LNCaP clone FGC (cell line): ENCODE measurements around the gene IGSF11.
"Not testable (repeated sequence)": the region's sequence is repeated elsewhere in the genome, so short reads cannot be mapped to it uniquely, and the experiment has no call there.

Source experiments
- DNase-seq: peaks from one replicate; pipeline ENCODE4 v3.0.0-alpha.2; 2011; ENCODE audit warnings: low read depth
- H3K4me3 ChIP-seq: 2 replicates; pipeline ENCODE4 v1.5.1; 2011; ENCODE audit warnings: mild to moderate bottlenecking, low read depth, low read length, control low read depth
- TF ChIP-seq, protein P1 (sequence below): IDR thresholded peaks from 2 replicates; pipeline ENCODE4 v1.5.1; 2012; ENCODE audit warnings: mild to moderate bottlenecking; ENCODE audit not compliant: control insufficient read depth, insufficient read depth; ENCODE audit errors: extremely low read depth

IGSF11 gene, protein sequence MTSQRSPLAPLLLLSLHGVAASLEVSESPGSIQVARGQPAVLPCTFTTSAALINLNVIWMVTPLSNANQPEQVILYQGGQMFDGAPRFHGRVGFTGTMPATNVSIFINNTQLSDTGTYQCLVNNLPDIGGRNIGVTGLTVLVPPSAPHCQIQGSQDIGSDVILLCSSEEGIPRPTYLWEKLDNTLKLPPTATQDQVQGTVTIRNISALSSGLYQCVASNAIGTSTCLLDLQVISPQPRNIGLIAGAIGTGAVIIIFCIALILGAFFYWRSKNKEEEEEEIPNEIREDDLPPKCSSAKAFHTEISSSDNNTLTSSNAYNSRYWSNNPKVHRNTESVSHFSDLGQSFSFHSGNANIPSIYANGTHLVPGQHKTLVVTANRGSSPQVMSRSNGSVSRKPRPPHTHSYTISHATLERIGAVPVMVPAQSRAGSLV

DNA sequence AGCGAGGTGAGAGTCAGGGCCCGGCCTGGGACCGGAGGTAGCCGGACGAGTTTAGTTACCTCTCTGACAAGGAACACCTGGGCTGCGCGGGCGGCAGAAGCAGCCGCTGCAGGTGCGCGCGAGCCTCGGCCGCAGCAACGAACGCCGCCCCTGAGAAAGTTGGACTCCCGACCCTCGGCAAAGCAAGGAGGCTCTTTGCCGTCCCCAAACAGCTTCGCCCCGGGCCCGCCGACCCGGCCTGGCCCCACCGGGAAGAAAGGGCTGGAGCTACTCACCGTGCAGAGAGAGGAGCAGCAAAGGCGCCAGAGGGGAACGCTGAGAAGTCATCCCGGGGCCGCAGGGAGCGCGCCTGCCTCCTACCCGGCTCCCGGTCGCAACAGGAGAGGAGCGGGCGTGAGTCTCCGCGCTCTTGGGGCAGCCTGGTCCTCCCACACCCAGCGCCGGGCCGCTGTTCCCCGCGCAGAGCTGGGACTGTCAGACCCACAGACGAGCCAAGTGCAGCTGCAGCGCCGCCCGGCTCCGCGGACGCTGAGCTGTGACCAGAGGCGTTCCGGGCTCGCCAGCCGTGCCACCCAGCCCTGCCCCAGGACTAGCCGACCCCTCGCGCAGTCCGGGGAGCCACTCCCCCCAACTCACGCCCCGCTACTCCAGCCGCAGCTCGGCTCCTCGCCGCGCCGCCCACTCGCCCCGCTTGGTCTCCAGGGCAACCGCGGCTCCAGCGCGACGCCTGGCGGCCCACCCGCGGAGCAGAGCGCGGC lies at the start of gene IGSF11:
IGSF11 (minus strand) TSS at position 591 of the 758 bp plus-strand sequence; CDS start at position 327, 264 bp downstream.
- no peak for DNase-seq
- peak within 1 kb of the TSS; percentile 51 for H3K4me3 ChIP-seq
- TF ChIP-seq, protein P1, sequence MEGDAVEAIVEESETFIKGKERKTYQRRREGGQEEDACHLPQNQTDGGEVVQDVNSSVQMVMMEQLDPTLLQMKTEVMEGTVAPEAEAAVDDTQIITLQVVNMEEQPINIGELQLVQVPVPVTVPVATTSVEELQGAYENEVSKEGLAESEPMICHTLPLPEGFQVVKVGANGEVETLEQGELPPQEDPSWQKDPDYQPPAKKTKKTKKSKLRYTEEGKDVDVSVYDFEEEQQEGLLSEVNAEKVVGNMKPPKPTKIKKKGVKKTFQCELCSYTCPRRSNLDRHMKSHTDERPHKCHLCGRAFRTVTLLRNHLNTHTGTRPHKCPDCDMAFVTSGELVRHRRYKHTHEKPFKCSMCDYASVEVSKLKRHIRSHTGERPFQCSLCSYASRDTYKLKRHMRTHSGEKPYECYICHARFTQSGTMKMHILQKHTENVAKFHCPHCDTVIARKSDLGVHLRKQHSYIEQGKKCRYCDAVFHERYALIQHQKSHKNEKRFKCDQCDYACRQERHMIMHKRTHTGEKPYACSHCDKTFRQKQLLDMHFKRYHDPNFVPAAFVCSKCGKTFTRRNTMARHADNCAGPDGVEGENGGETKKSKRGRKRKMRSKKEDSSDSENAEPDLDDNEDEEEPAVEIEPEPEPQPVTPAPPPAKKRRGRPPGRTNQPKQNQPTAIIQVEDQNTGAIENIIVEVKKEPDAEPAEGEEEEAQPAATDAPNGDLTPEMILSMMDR: peak; percentile 86

DNA sequence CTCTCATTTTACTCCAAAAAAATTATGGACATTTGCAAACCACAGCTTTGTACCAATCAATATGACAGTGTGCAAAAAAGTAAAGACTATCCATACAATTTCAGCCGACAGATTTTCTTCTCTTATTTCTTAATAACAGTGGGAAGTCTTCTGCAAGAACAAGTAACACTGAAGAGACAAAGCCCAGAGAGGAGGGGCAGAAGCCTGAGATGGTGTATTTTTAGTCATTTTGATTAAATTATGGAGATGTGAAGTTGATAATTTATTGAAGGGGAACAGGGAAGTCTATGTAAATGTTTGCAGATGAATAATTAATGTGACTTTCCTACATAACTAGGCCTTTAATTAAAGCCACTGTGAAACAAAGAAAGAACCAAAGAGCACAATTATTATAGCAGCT lies 45.7 kb upstream of the IGSF11 start:
- no peak for DNase-seq
- H3K4me3 ChIP-seq: no peak overlapping the region
- TF ChIP-seq, protein P1: no peak

DNA sequence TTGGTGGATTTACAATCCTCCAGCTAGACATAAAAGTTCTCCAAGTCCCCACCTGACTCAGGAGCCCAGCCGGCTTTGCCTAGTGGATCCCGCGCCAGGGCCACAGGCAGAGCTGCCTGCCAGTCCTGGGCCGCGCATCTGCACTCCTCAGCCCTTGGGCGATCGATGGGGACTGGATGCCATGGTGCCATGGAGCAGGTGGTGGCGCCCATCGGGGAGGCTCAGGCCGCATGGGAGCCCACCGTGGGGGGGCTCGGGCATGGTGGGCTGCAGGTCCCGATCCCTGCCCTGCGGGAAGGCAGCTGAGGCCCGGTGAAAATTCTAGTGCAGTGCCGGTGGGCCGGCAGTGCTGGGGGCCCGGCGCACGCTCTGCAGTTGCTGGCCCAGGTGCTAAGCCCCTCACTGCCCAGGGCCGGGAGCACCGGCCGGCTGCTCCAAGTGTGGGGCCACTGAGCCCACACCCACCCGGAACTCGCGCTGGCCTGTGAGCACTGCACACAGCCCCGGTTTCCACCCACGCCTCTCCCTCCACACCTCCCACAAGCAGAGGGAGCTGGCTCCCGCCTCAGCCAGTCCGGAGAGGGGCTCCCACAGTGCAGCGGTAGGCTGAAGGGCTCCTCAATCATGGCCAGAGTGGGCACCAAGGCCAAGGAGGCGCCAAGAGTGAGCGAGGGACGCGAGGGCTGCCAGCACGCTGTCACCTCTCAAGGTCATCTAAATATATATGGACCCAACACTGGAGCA lies 38.8 kb upstream of the IGSF11 start:
- H3K4me3 ChIP-seq: no peak overlapping the region
- TF ChIP-seq, protein P1: no peak
- DNase-seq: no peak

DNA sequence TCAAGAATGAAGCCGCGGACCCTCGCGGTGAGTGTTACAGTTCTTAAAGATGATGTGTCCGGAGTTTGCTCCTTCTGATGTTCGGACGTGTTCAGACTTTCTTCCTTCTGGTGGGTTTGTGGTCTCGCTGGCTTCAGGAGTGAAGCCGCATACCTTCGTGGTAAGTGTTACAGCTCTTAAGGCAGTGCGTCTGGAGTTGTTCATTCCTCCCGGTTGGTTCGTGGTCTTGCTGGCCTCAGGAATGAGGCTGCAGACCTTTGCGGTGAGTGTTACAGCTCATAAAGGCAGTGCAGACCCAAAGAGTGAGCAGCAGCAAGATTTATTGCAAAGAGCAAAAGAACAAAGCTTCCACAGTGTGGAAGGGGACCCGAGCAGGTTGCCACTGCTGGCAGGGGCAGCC lies 37.8 kb upstream of the IGSF11 start:
- not testable (repeated sequence) for DNase-seq, H3K4me3 ChIP-seq

DNA sequence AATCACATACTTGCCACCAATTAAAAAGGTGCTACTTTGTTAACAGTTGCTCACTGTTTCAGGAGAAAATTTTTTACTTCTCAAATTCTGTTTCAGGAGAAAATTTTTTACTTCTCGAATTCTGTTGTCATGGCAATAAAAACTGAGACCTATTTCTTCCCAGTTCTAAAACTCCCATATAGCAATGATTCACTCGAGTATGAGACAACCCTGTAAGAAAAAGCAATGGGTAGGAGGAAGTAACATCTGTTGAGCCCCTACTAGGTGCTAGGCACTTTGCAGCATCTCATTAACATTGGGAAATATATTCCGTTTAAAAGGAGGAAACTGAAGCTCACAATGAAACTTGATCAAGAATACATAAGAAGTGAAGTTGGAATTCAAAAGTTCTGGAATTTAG lies 35.1 kb upstream of the IGSF11 start:
- no peak overlapping the region for H3K4me3 ChIP-seq
- DNase-seq: no peak
- TF ChIP-seq, protein P1: no peak

DNA sequence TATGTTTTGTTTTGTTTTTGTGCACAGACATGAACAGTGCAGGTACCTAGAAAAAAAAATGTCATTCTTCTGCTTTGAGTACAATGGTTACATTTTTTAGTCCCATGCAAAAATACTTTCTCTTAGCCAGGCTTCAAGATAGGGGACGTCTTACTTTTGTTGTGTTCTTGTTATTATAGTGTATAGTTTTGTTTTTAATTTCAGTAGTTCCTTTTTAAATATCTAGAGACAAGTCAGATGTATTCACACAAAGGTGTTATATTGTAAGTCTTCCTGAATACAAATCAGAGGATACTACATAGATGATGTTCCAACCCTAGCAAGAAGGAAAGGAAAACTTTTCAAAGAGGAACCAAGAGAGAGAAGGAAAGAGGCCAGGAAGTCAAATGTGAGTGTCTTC lies 28.8 kb upstream of the IGSF11 start:
- H3K4me3 ChIP-seq: no peak overlapping the region
- TF ChIP-seq, protein P1: no peak
- no peak for DNase-seq

DNA sequence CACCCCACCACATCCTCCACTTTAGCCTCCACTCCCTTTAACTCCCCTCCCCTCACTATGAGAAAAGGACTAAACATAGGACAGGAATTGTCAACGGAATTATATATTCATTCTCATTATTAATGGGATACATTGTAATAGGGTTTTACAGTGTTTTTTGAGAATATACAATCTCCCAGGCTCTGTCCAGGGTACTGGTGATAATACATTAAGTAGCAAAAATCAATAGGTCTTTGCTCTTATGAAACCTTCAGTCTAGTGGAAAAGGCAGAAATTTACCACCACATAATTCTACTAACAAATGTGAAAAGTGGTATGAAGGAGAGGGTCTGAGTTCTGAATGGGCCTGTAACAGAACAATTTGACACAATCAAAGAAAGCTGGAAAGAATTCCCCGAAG lies 28.2 kb upstream of the IGSF11 start:
- DNase-seq: no peak
- TF ChIP-seq, protein P1: no peak
- H3K4me3 ChIP-seq: no peak overlapping the region
